GM23338 (cell line): Measurements from ENCODE around the gene ATL2. TPM values are rescaled to one million over a fixed set of nuclear protein-coding genes. Genes with fewer than 3 reads are reported as not detected.
A peak's percentile ranks its signal among the peaks of the same experiment; 100 is the strongest.

Experiments
- ATAC-seq: fragments of 200-7000 bp; cut with Tn5 transposase; 3 replicates; pipeline ENCODE4 v1.9.1; 2020
- DNase-seq: peaks from one replicate; pipeline ENCODE4 v3.0.0-alpha.2; 2015; ENCODE audit warnings: low spot score
- H2AFZ ChIP-seq: fragments of 200-600 bp; sonication (generic); 2 replicates; pipeline ENCODE4 v1.8.0; 2016; ENCODE audit warnings: antibody characterized with exemption, mild to moderate bottlenecking, moderate library complexity
- H3F3A ChIP-seq: fragments of 200-600 bp; sonication (generic); replicated peaks from 2 replicates; pipeline ENCODE4 v1.8.0; 2017; ENCODE audit warnings: antibody characterized with exemption, mixed run types, low read depth
- H3K27ac ChIP-seq: fragments of 200-600 bp; sonication (generic); 2 replicates; pipeline ENCODE4 v1.6.1; 2016; ENCODE audit warnings: low read depth
- H3K27me3 ChIP-seq: fragments of 200-600 bp; sonication (generic); 2 replicates; pipeline ENCODE4 v1.8.0; 2016; ENCODE audit warnings: mild to moderate bottlenecking, mixed run types, moderate library complexity; ENCODE audit not compliant: insufficient read depth
- H3K36me3 ChIP-seq: fragments of 200-600 bp; sonication (generic); 2 replicates; pipeline ENCODE4 v1.8.0; 2016; ENCODE audit warnings: mild to moderate bottlenecking; ENCODE audit not compliant: insufficient read depth
- H3K4me1 ChIP-seq: fragments of 200-600 bp; sonication (generic); 2 replicates; pipeline ENCODE4 v1.8.0; 2016; ENCODE audit warnings: mild to moderate bottlenecking, moderate library complexity; ENCODE audit not compliant: insufficient read depth
- H3K4me2 ChIP-seq: fragments of 200-600 bp; sonication (generic); 2 replicates; pipeline ENCODE4 v1.7.1; 2017; ENCODE audit warnings: mixed run types
- H3K4me3 ChIP-seq: fragments of 200-600 bp; sonication (generic); 2 replicates; pipeline ENCODE4 v1.6.1; 2016; ENCODE audit warnings: mixed run types
- H3K79me2 ChIP-seq: fragments of 200-600 bp; sonication (generic); replicated peaks from 2 replicates; pipeline ENCODE4 v1.8.0; 2017; ENCODE audit warnings: mild to moderate bottlenecking; ENCODE audit not compliant: insufficient read depth
- H3K9me2 ChIP-seq: fragments of 200-600 bp; sonication (generic); 2 replicates; pipeline ENCODE4 v1.8.0; 2017; ENCODE audit not compliant: insufficient read depth
- H4K20me1 ChIP-seq: fragments of 200-600 bp; sonication (generic); replicated peaks from 2 replicates; pipeline ENCODE4 v1.8.0; 2017; ENCODE audit warnings: mild to moderate bottlenecking; ENCODE audit not compliant: insufficient read depth
- H3K27ac Mint-ChIP-seq: 2 replicates; pipeline ENCODE4 v1.8.0; 2020; ENCODE audit warnings: inconsistent platforms, mild to moderate bottlenecking, moderate library complexity, mixed read lengths
- H3K27me3 Mint-ChIP-seq: 3 replicates; pipeline ENCODE4 v1.8.0; 2022; ENCODE audit warnings: low read depth, mild to moderate bottlenecking, moderate library complexity, mixed read lengths, inconsistent platforms; ENCODE audit not compliant: insufficient read depth, poor library complexity
- H3K36me3 Mint-ChIP-seq: 3 replicates; pipeline ENCODE4 v1.8.0; 2021; ENCODE audit warnings: low read depth, mild to moderate bottlenecking, inconsistent platforms, moderate library complexity, mixed read lengths
- H3K4me1 Mint-ChIP-seq: 3 replicates; pipeline ENCODE4 v1.8.0; 2020; ENCODE audit warnings: mild to moderate bottlenecking, inconsistent platforms, mixed read lengths
- H3K4me3 Mint-ChIP-seq: 3 replicates; pipeline ENCODE4 v1.8.0; 2021; ENCODE audit warnings: moderate library complexity, mild to moderate bottlenecking, inconsistent platforms, mixed read lengths
- H3K9me3 Mint-ChIP-seq: 3 replicates; pipeline ENCODE4 v1.8.0; 2020; ENCODE audit warnings: moderate library complexity, mild to moderate bottlenecking, inconsistent platforms, mixed read lengths
- EZH2 ChIP-seq: fragments of 200-600 bp; sonication (generic); IDR thresholded peaks from one replicate; pipeline ENCODE4 v1.8.0; 2017; ENCODE audit warnings: antibody characterized with exemption, mild to moderate bottlenecking, low read depth; ENCODE audit not compliant: unreplicated experiment
- EZH2phosphoT487 ChIP-seq: fragments of 200-600 bp; sonication (generic); IDR thresholded peaks from one replicate; pipeline ENCODE4 v1.8.1; 2018; ENCODE audit warnings: antibody characterized with exemption; ENCODE audit not compliant: unreplicated experiment
- NANOG ChIP-seq: IDR thresholded peaks from 2 replicates; pipeline ENCODE4 v1.6.1; 2016; ENCODE audit warnings: antibody characterized with exemption, borderline replicate concordance
- POLR2AphosphoS5 ChIP-seq: IDR thresholded peaks from 2 replicates; pipeline ENCODE4 v1.6.1; 2016; ENCODE audit warnings: antibody characterized with exemption, low read depth
- ZNF114 ChIP-seq: fragments of 250-450 bp; sonication (Bioruptor Pico); IDR thresholded peaks from 2 replicates; pipeline ENCODE4 v1.5.0; 2020; ENCODE audit warnings: mild to moderate bottlenecking, moderate library complexity
- ZNF331 ChIP-seq: fragments of 250-450 bp; sonication (Bioruptor Pico); IDR thresholded peaks from 2 replicates; pipeline ENCODE4 v1.5.0; 2020; ENCODE audit warnings: low read depth, mild to moderate bottlenecking, moderate library complexity
- polyA plus RNA-seq: library from polyadenylated mRNA; unstranded; fragments of >200 nt; fragmentation: Nextera tagmentation; extraction: Ambion mirVana; gene quantifications from 2 replicates; pipeline ENCODE4 v1.2.1, GENCODE V29; 2016
- total RNA-seq: library from RNA; depleted of rRNA; stranded (reverse); fragments of >200 nt; shearing (Covaris generic); gene quantifications from 2 replicates; pipeline ENCODE4 v1.2.3, GENCODE V29; 2014
- TF ChIP-seq, protein P1 (sequence below): fragments of 250-450 bp; sonication (Bioruptor Pico); IDR thresholded peaks from 2 replicates; pipeline ENCODE4 v1.5.0; 2020; ENCODE audit warnings: mild to moderate bottlenecking, moderate library complexity
- TF ChIP-seq, protein P2 (sequence below), 2 experiments: fragments of 200-600 bp in 1 of 2; sonication (generic) in 1 of 2; conservative IDR thresholded peaks; 2 replicates each; pipeline versions ENCODE4 v1.5.1 to v1.6.1; 2016 to 2017; ENCODE audit warnings: antibody characterized with exemption in 2 of 2, low read depth in 2 of 2, mild to moderate bottlenecking in 2 of 2, moderate library complexity in 1 of 2

ATL2 gene
- total and polyA plus RNA-seq, 2 experiments from 2014 or later = 30.2 to 140 TPM

DNA sequence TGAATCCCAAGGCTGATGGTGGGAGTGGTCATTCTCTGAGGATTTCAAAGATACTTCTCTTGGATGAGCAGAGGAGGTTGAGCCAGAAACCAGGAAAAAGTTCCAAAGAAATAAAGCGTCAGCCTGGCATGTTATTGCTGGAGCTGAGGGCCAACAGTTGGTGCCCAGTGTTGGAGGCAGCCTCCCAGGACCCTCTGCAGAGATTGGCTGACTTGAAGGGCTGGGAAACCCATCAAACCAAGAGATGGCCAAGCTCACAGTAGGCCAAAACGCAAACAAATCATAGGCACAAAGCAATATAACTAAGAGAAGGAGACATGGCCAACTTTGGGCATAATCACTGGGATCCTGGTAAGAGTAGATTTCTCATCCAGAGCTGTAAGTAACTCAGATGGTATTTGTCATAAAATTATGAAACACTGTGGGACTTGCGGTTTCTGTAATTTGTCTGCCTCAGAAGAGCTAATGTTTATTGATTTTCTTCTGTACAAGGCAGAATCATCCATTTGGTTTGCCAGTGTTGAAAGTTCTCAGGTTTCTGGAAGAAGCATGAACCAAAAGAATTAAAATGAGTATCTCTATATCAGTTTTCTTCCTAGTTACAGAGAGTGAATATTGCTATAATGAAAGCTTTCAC is 108.3 kb downstream of the ATL2 start:
- H2AFZ ChIP-seq = peak overlapping the region; percentile 32; the same call in 1 of the 2 replicates
- H3K36me3 ChIP-seq = no peaks in the 10 kb centered on the region
- H3K36me3 Mint-ChIP-seq = no peaks in the 10 kb centered on the region
- DNase-seq (no peak), ATAC-seq (no peak)
- H3K4me2 ChIP-seq = no peak overlapping the region
- H3K27me3 Mint-ChIP-seq = peaks cover 7% of the 10 kb centered on the region
- no peaks in the 10 kb centered on the region for H3K79me2 ChIP-seq
- H3K4me1 ChIP-seq = peaks cover 10% of the 10 kb centered on the region
- no peak overlapping the region for H3K27ac ChIP-seq
- H3K27me3 ChIP-seq = no peaks in the 10 kb centered on the region
- peaks cover 11% of the 10 kb centered on the region; the same call in 1 of the 2 replicates for H3K9me2 ChIP-seq
- H3K4me3 ChIP-seq = no peak overlapping the region
- H3K4me1 Mint-ChIP-seq = peaks cover 9% of the 10 kb centered on the region
- no peak overlapping the region for H3K4me3 Mint-ChIP-seq
- H4K20me1 ChIP-seq = no peaks in the 10 kb centered on the region
- H3K9me3 Mint-ChIP-seq = no peaks in the 10 kb centered on the region
- H3K27ac Mint-ChIP-seq = no peak overlapping the region
- no peaks in the 10 kb centered on the region; the same call in 1 of the 2 replicates for H3F3A ChIP-seq
- TF ChIP-seq, protein P1, sequence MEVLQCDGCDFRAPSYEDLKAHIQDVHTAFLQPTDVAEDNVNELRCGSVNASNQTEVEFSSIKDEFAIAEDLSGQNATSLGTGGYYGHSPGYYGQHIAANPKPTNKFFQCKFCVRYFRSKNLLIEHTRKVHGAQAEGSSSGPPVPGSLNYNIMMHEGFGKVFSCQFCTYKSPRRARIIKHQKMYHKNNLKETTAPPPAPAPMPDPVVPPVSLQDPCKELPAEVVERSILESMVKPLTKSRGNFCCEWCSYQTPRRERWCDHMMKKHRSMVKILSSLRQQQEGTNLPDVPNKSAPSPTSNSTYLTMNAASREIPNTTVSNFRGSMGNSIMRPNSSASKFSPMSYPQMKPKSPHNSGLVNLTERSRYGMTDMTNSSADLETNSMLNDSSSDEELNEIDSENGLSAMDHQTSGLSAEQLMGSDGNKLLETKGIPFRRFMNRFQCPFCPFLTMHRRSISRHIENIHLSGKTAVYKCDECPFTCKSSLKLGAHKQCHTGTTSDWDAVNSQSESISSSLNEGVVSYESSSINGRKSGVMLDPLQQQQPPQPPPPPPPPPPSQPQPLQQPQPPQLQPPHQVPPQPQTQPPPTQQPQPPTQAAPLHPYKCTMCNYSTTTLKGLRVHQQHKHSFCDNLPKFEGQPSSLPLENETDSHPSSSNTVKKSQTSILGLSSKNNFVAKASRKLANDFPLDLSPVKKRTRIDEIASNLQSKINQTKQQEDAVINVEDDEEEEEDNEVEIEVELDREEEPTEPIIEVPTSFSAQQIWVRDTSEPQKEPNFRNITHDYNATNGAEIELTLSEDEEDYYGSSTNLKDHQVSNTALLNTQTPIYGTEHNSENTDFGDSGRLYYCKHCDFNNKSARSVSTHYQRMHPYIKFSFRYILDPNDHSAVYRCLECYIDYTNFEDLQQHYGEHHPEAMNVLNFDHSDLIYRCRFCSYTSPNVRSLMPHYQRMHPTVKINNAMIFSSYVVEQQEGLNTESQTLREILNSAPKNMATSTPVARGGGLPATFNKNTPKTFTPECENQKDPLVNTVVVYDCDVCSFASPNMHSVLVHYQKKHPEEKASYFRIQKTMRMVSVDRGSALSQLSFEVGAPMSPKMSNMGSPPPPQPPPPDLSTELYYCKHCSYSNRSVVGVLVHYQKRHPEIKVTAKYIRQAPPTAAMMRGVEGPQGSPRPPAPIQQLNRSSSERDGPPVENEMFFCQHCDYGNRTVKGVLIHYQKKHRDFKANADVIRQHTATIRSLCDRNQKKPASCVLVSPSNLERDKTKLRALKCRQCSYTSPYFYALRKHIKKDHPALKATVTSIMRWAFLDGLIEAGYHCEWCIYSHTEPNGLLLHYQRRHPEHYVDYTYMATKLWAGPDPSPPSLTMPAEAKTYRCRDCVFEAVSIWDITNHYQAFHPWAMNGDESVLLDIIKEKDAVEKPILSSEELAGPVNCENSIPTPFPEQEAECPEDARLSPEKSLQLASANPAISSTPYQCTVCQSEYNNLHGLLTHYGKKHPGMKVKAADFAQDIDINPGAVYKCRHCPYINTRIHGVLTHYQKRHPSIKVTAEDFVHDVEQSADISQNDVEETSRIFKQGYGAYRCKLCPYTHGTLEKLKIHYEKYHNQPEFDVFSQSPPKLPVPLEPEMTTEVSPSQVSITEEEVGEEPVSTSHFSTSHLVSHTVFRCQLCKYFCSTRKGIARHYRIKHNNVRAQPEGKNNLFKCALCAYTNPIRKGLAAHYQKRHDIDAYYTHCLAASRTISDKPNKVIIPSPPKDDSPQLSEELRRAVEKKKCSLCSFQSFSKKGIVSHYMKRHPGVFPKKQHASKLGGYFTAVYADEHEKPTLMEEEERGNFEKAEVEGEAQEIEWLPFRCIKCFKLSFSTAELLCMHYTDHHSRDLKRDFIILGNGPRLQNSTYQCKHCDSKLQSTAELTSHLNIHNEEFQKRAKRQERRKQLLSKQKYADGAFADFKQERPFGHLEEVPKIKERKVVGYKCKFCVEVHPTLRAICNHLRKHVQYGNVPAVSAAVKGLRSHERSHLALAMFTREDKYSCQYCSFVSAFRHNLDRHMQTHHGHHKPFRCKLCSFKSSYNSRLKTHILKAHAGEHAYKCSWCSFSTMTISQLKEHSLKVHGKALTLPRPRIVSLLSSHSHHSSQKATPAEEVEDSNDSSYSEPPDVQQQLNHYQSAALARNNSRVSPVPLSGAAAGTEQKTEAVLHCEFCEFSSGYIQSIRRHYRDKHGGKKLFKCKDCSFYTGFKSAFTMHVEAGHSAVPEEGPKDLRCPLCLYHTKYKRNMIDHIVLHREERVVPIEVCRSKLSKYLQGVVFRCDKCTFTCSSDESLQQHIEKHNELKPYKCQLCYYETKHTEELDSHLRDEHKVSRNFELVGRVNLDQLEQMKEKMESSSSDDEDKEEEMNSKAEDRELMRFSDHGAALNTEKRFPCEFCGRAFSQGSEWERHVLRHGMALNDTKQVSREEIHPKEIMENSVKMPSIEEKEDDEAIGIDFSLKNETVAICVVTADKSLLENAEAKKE (CRISPR knock-in tag) = no peak
- no peak for TF ChIP-seq EZH2phosphoT487
- TF ChIP-seq ZNF114 (CRISPR knock-in tag) = no peak
- TF ChIP-seq ZNF331 (CRISPR knock-in tag) = no peak
- no peak for TF ChIP-seq POLR2AphosphoS5
- TF ChIP-seq NANOG = no peak
- no peak for TF ChIP-seq EZH2
- TF ChIP-seq, protein P2, sequence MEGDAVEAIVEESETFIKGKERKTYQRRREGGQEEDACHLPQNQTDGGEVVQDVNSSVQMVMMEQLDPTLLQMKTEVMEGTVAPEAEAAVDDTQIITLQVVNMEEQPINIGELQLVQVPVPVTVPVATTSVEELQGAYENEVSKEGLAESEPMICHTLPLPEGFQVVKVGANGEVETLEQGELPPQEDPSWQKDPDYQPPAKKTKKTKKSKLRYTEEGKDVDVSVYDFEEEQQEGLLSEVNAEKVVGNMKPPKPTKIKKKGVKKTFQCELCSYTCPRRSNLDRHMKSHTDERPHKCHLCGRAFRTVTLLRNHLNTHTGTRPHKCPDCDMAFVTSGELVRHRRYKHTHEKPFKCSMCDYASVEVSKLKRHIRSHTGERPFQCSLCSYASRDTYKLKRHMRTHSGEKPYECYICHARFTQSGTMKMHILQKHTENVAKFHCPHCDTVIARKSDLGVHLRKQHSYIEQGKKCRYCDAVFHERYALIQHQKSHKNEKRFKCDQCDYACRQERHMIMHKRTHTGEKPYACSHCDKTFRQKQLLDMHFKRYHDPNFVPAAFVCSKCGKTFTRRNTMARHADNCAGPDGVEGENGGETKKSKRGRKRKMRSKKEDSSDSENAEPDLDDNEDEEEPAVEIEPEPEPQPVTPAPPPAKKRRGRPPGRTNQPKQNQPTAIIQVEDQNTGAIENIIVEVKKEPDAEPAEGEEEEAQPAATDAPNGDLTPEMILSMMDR (conservative IDR thresholded peaks at IDR 0.05; ENCODE audit: low read depth in 2 of 2) = no peak
